Endothelial cell of umbilical vein (primary cell): Measurements from ENCODE around the gene DISP3. TPM values are rescaled to one million over a fixed set of nuclear protein-coding genes. Genes with fewer than 3 reads are reported as not detected.

ENCODE experiments used
- BruUV-seq: library from RNA; stranded (reverse); fragments of 400-500 nt; replicated peaks from 2 replicates; lab custom pipeline; 2021; lab: Mats Ljungman, UMichigan
- CTCF ChIA-PET: fragments of 300-600, 350-600 bp; sonication (Branson Sonifier 250); formaldehyde crosslinking; loops from one replicate; lab custom pipeline; 2021; ENCODE audit warnings: antibody characterized with exemption, inconsistent platforms; lab: Charles Lee
- POLR2A ChIA-PET: fragments of 300-600, 350-600 bp; sonication (Branson Sonifier 250); formaldehyde crosslinking; loops from one replicate; lab custom pipeline; 2021; ENCODE audit warnings: antibody characterized with exemption, inconsistent platforms; lab: Charles Lee
- DNase-seq: peaks from one replicate; pipeline ENCODE4 v3.0.0-alpha.2; 2011; ENCODE audit warnings: low read depth, low spot score
- FAIRE-seq: peaks from 2 replicates; lab custom pipeline; 2011; peaks lifted over from hg19 to GRCh38; lab: Jason Lieb, UNC
- H2AFZ ChIP-seq: 2 replicates; pipeline ENCODE4 v1.6.0; 2012; ENCODE audit warnings: low read depth, low read length, control low read depth, inconsistent platforms
- H3K27ac ChIP-seq: 2 replicates; pipeline ENCODE4 v1.5.1; 2011; ENCODE audit warnings: low read depth, mild to moderate bottlenecking, control low read depth, low read length, moderate library complexity; ENCODE audit not compliant: insufficient read depth
- H3K27me3 ChIP-seq, 2 experiments: 2 replicates each; pipeline versions ENCODE4 v1.6.0 to v1.6.1; 2011; ENCODE audit warnings: low read length in 2 of 2, mixed read lengths in 1 of 2; ENCODE audit not compliant: control insufficient read depth in 2 of 2, insufficient read depth in 2 of 2
- H3K36me3 ChIP-seq, 2 experiments: 2 replicates in 1 of 2; 3 replicates in 1 of 2; pipeline ENCODE4 v1.5.1; 2011; ENCODE audit warnings: low read length in 2 of 2, mild to moderate bottlenecking in 1 of 2, moderate library complexity in 1 of 2; ENCODE audit not compliant: control insufficient read depth in 2 of 2, insufficient read depth in 2 of 2; ENCODE audit errors: extremely low read depth in 1 of 2
- H3K4me1 ChIP-seq: 3 replicates; pipeline ENCODE4 v1.5.1; 2011; ENCODE audit warnings: mild to moderate bottlenecking, low read length; ENCODE audit not compliant: control insufficient read depth, insufficient read depth; ENCODE audit errors: extremely low read depth
- H3K4me2 ChIP-seq: 2 replicates; pipeline ENCODE4 v1.6.1; 2011; ENCODE audit warnings: low read length, control low read depth, mixed read lengths; ENCODE audit not compliant: insufficient read depth
- H3K4me3 ChIP-seq, 3 experiments: fragments of 200-600 bp in 1 of 3; sonication (generic), shearing (Covaris generic) in 1 of 3; replicated peaks in 1 of 3; 2 replicates each; pipeline ENCODE4 v1.5.1; 2011 to 2016; ENCODE audit warnings: control low read depth in 3 of 3, low read length in 3 of 3, mild to moderate bottlenecking in 2 of 3, inconsistent platforms in 1 of 3, low read depth in 1 of 3, moderate library complexity in 1 of 3; ENCODE audit not compliant: insufficient read depth in 1 of 3
- H3K79me2 ChIP-seq: 2 replicates; pipeline ENCODE4 v1.6.0; 2012; ENCODE audit warnings: low read length, inconsistent platforms; ENCODE audit not compliant: control insufficient read depth, insufficient read depth
- H3K9ac ChIP-seq: replicated peaks from 2 replicates; pipeline ENCODE3; 2011; ENCODE audit warnings: low read length, control low read depth; ENCODE audit not compliant: insufficient read depth; ENCODE audit errors: extremely low read depth
- H3K9me1 ChIP-seq: replicated peaks from 3 replicates; pipeline ENCODE4 v1.6.0; 2011; ENCODE audit warnings: mild to moderate bottlenecking, low read length; ENCODE audit not compliant: control insufficient read depth, insufficient read depth; ENCODE audit errors: extremely low read depth
- H3K9me3 ChIP-seq: replicated peaks from 2 replicates; pipeline ENCODE4 v1.5.1; 2012; ENCODE audit warnings: low read length, inconsistent platforms; ENCODE audit not compliant: control insufficient read depth, insufficient read depth
- H4K20me1 ChIP-seq: replicated peaks from 2 replicates; pipeline ENCODE3; 2011; ENCODE audit warnings: mild to moderate bottlenecking, low read length; ENCODE audit not compliant: control insufficient read depth, insufficient read depth; ENCODE audit errors: extremely low read depth
- EZH2 ChIP-seq: IDR thresholded peaks from 2 replicates; pipeline ENCODE4 v1.6.1; 2012; ENCODE audit warnings: borderline replicate concordance, low read depth, mild to moderate bottlenecking, moderate library complexity, low read length, inconsistent platforms; ENCODE audit not compliant: severe bottlenecking
- FOS ChIP-seq: IDR thresholded peaks from 2 replicates; pipeline ENCODE4 v1.6.1; 2011; ENCODE audit warnings: mild to moderate bottlenecking, low read length, moderate library complexity, borderline replicate concordance; ENCODE audit not compliant: insufficient read depth
- GATA2 ChIP-seq: IDR thresholded peaks from 2 replicates; pipeline ENCODE4 v1.7.0; 2011; ENCODE audit warnings: low read depth, mild to moderate bottlenecking, moderate library complexity, mixed read lengths, low read length; ENCODE audit not compliant: insufficient read length, insufficient read depth
- JUN ChIP-seq: IDR thresholded peaks from 2 replicates; pipeline ENCODE4 v1.6.1; 2011; ENCODE audit warnings: borderline replicate concordance, low read depth; ENCODE audit not compliant: insufficient read length, insufficient read depth
- MYC ChIP-seq: IDR thresholded peaks from one replicate; pipeline ENCODE4 v1.6.1; 2011; ENCODE audit warnings: mild to moderate bottlenecking, low read depth, low read length
- POLR2A ChIP-seq: IDR thresholded peaks from 2 replicates; pipeline ENCODE4 v1.6.1; 2012; ENCODE audit warnings: low read depth, mild to moderate bottlenecking, control low read depth, low read length
- POLR2AphosphoS5 ChIP-seq: IDR thresholded peaks from 2 replicates; pipeline ENCODE4 v1.6.1; 2012; ENCODE audit warnings: low read depth, mild to moderate bottlenecking, control low read depth, low read length, moderate library complexity; ENCODE audit not compliant: insufficient read depth
- dilution Hi-C: fragments of 300-500 bp; cut with MboI; formaldehyde crosslinking; loops from one replicate; pipeline ENCODE4 v1.15.0; 2019; ENCODE audit warnings: low sequenced_read_pairs; ENCODE audit not compliant: extremely low pct_ligation_motif_present
- intact Hi-C: fragments of 100-400 bp; cut with micrococcal nuclease; formaldehyde crosslinking; loops from one replicate; pipeline ENCODE4 v1.10.0; 2022
- polyA plus RNA-seq, 4 experiments: library from polyadenylated mRNA; depleted of rRNA in 3 of 4; stranded (reverse) in 3 of 4; unstranded in 1 of 4; fragments of >200 nt; gene quantifications; 2 replicates each; pipeline versions ENCODE4 v1.2.1 to v1.2.3, GENCODE V29; 2011 to 2012; ENCODE audit warnings: missing spikeins in 1 of 4
- total RNA-seq: library from RNA; stranded (reverse); gene quantifications from 2 replicates; pipeline ENCODE4 v1.2.3, GENCODE V29; 2021
- TF ChIP-seq, protein P1 (sequence below), 2 donors: IDR thresholded peaks; 1 replicate in 1 of 2; 2 replicates in 1 of 2; pipeline ENCODE4 v1.5.1; 2011; ENCODE audit warnings: low read length in 2 of 2, mild to moderate bottlenecking in 2 of 2, moderate library complexity in 2 of 2, control low read depth in 1 of 2, inconsistent platforms in 1 of 2, low read depth in 1 of 2; ENCODE audit not compliant: insufficient read depth in 1 of 2; ENCODE audit errors: extremely low read depth in 1 of 2
- TF ChIP-seq, protein P2 (sequence below): IDR thresholded peaks from 2 replicates; pipeline ENCODE4 v1.6.1; 2011; ENCODE audit not compliant: insufficient read depth, insufficient read length

Gene DISP3
- total and polyA plus RNA-seq, 2 donors (not counting 3 experiments of a cell fraction or from before 2014, with no cell fraction given) = 0.26 to 0.49 TPM

DNA sequence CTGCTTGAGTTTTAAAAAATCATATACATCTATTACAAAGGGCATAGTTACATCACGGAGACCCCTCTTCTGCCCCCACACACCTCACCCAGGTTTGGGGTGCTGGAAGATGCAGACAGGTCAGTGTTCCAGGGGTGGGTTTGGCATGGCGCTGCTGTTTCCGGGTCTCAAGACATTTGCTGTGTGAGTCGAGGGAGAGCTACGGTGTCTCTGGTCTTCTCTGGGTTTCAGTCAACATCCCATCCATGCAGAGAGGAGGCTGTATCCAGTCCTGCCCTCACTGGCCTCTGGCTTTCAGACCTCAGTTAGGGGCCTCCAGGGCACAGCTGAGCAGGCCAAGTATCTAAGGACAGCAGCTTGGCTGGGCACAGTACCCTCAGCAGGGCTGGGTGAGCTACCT, 28.6 kb upstream of the DISP3 start:
- POLR2A ChIA-PET = no interaction called here
- Histone ChIP-seq H3K36me3 (no peaks in the 10 kb centered on the region), H3K27me3 (no peaks in the 10 kb centered on the region), H4K20me1 (no peaks in the 10 kb centered on the region), H3K9ac (no peak overlapping the region), H3K9me1 (no peaks in the 10 kb centered on the region), H3K79me2 (no peaks in the 10 kb centered on the region), H3K4me3 (no peak overlapping the region), H3K4me2 (no peak overlapping the region), H2AFZ (no peak overlapping the region), H3K9me3 (no peaks in the 10 kb centered on the region), H3K4me1 (no peaks in the 10 kb centered on the region), H3K27ac (no peak overlapping the region)
- TF ChIP-seq POLR2AphosphoS5 = no peak
- TF ChIP-seq MYC = no peak
- no peak for TF ChIP-seq GATA2
- no peak for TF ChIP-seq POLR2A
- TF ChIP-seq EZH2 = no peak
- TF ChIP-seq, protein P1, sequence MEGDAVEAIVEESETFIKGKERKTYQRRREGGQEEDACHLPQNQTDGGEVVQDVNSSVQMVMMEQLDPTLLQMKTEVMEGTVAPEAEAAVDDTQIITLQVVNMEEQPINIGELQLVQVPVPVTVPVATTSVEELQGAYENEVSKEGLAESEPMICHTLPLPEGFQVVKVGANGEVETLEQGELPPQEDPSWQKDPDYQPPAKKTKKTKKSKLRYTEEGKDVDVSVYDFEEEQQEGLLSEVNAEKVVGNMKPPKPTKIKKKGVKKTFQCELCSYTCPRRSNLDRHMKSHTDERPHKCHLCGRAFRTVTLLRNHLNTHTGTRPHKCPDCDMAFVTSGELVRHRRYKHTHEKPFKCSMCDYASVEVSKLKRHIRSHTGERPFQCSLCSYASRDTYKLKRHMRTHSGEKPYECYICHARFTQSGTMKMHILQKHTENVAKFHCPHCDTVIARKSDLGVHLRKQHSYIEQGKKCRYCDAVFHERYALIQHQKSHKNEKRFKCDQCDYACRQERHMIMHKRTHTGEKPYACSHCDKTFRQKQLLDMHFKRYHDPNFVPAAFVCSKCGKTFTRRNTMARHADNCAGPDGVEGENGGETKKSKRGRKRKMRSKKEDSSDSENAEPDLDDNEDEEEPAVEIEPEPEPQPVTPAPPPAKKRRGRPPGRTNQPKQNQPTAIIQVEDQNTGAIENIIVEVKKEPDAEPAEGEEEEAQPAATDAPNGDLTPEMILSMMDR (IDR thresholded peaks at IDR 0.05; ENCODE audit: extremely low read depth in 1 of 2, insufficient read depth in 1 of 2, low read depth in 1 of 2, low read length in 2 of 2) = no peak
- no peak for TF ChIP-seq FOS
- TF ChIP-seq, protein P2, sequence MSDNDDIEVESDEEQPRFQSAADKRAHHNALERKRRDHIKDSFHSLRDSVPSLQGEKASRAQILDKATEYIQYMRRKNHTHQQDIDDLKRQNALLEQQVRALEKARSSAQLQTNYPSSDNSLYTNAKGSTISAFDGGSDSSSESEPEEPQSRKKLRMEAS = no peak
- TF ChIP-seq JUN = no peak
- intact Hi-C loops (no loop called here), dilution Hi-C loops (no loop called here)
- BruUV-seq = no TSS peak
- CTCF ChIA-PET = no interaction called here
- DNase-seq = no peak
- no peak for FAIRE-seq
